Kidney tubule cell (primary cell): ENCODE measurements around the gene CBLN3.
A peak's percentile ranks its signal among the peaks of the same experiment; 100 is the strongest.
"Not testable (repeated sequence)": the region's sequence is repeated elsewhere in the genome, so short reads cannot be mapped to it uniquely, and the experiment has no call there.

ENCODE experiments used
- DNase-seq: peaks from one replicate; pipeline ENCODE4 v3.0.0-alpha.2; 2018; ENCODE audit warnings: low spot score

Gene CBLN3

DNA sequence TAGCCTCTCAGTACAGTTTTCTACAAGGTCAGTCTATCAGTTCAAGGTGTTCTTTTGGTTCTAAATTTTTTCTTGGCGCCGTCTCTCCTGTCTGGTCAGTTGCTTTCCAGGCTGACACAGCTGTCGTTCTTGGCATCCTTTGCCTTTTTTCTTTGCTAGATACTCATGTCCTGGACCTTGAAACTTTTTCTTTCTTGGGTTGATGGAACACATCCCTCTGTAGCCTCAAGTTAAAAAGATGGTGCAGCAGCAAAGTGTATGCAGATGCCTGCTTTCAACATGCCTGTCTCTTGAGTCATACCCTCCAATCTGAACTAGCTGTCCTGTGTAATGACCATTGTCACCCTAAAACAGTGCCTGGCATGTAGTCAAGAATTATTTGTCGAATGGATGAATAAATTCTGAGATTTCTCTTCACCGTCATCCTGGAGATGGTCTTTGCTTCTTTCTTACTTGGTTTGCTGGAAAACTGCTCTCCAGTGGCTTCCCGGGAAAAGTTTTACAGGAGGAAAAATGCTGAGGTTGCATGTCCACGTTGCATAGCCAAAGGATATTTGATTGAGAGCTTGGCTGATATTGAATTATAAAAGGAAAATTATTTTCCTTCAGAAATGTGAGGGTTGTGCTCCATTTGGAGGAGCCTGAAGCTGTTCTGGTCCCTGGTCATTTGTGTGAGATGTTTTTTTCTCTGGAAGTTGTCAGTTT, 26.0 kb downstream of the CBLN3 start:
- peak; percentile 60 for DNase-seq

DNA sequence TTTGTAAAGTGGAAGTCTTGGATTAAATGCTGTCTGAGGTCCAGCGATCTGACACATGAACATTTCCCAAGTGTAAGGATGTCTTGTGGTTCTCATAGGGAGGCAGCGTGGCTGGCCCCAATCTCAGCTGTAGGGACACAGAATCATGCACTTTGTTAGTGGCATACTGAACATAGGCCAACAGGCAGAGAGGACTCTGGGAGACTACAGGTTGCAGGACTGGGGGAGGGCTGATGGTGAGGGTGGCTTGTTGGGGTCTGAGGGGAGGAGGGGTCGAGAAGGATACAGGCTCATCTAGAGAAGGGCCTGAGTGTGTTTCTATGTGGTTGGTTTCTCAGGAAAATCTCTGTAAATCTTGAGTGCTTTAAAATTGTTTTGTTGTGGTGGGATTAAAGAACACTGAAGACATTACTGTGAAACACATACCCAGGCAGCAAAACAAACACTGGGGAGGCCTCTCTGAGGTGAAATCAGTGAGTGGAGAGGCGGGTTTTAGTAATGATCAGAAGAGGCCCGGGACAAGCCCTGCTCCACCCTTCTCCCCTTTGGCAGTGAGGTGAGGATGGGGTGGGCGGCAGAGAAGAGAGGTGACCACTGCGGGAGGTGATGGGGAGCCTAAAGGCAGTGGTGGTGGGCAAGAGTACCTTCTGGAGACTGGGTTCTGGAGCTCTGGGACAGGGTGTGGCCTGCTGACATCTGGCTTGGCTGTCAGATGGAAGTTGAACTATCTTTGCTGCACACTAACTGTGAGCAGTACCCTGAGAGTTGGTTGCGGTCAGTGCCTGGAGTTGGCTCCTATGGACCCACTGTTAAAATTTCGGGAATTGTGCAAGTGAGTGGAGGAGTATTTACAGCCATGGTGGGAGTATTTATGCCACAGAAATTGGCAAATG, 27.4 kb downstream of the CBLN3 start:
- no peak for DNase-seq

DNA sequence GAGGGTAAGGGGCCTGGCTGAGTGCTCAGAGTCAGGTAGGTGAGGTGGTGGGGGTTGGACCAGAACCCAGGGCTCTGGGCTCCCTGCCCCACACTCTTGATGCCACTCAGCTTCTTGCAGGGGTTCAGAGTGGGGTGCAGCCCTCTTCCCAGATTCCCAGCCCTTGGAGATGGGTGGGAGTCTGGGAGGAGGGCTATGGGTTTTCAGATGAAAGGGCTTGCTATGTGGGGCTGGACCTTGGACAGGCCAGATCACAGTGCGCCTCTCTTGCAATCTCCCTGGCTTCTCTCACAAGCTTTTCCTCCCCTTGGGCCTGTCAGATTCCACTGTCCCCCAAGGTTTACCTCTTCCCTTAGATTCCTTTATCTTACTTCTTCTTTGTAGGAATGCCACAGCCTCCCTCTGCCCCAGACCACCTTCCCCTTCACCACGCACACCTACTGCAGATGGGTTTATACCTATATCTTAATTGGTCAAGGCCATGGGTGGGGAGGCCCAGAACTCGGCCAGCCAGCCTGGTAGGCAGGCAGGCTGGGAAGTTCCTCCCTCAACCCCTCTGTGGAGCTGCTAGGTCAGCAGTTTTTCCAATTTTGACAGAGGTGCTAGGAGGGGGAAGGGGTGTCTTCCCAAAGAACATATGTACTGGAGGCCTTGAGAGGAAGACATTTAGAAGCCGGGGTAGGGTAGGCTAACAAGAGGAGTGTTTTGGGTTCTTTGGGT, 29.3 kb downstream of the CBLN3 start:
- DNase-seq = no peak

DNA sequence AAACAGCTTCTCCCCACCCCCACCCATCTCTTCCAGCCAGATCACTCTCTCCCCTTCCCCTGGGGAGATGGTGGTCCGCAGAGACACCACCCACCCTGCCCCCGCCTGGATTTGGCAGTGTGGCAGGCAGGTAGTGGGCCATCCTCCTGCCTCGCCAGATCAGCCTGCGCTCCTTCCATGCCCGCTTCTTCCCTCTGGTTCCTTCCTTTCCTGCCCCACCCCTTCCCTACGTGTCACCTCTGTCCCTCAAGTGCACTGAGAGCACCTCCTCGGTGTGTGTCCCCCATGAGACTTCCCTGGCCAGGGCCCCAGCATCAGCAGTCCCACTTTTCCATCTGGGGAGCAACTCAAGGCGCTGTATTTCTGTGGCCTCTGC, 30.0 kb downstream of the CBLN3 start:
- no peak for DNase-seq

DNA sequence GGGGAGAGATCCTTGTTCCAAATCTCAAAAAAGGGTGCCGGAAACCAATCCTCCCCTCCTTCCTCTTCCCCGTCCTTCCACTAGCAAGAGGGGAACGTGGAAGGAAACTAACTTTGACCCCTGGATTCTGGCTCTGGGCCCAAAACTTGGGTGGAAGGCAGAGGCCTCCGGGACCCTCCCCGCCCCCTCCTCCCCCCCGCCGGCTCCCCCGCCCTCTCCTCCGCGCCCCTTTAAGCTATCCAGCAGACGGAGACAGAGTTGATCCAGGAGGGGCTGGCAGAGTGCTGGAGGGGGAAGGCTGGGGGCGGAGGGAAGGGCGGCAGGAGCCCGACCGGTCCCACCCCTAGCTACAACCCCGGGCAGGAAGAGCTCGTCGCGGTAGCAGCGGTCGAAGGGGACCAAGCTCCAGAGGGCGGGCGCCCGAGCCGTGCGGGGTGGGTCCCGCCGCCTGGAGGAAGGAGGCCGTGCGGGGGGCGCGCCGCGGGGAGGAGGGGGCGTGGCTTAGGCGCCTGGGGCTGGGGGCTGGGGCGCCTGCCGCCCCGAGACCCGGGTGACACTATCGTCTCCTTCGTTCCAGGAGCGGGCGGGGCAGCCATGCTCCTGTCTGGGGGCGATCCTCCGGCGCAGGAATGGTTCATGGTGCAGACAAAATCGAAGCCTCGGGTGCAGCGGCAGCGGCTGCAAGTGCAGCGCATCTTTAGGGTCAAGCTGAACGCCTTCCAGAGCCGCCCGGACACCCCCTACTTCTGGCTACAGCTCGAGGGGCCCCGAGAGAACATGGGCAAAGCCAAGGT, 30.6 kb downstream of the CBLN3 start, which contains the start of gene NYNRIN:
Gene NYNRIN (plus strand): TSS at position 351 of the 794 bp plus-strand sequence. CDS start 244 bp downstream, at position 595.
- peak; percentile 22 for DNase-seq

DNA sequence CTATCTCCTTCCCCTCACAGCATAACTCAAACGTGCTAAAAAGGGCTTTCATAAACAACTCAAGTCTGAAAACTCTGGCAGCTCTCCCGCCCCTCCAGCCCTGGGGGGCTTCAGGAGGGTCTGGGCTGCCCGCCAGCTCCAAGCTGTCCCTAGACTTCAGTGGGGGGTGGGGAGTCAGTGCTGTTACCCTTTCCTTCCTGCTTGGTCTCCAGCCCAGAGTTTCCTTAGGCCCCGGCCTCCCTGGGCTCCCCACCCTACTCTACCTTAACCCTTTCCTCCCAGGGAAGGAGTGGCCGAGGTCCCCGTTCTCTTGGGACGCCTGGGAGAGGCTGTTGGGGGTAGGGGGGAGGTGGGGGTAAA, 31.2 kb downstream of the CBLN3 start:
- no peak for DNase-seq

DNA sequence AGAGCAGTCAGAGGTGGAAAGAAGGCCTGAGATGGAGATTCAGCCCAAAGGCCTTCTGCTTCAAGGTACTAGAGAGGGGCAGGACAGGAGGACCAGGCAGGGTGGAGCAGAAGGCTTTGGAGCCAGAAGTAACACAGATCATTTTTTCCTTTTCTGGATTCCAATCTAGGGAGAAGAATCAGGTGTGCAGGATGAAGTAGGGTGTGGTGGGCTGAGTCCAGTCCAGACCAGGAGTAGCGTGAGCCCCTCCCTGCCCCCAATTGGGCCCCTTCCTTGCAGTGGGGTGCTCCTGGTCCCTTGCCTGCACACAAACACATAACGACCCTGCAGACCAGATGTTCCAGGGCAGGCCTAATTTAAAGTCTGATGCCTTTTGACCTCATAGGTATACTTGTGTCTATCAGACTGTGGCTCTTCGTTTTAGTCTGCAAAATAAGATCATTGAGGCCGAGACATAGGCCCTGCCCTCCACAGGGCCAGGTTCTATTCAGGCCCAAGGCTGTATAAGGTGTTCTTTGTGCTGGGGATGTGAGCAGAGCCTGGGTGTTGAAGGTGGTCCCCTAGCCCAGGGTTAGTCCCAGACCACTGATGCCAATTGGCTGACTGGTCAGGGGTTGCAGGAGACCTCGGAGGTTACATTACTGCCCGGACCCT, 31.7 kb downstream of the CBLN3 start:
- no peak for DNase-seq

DNA sequence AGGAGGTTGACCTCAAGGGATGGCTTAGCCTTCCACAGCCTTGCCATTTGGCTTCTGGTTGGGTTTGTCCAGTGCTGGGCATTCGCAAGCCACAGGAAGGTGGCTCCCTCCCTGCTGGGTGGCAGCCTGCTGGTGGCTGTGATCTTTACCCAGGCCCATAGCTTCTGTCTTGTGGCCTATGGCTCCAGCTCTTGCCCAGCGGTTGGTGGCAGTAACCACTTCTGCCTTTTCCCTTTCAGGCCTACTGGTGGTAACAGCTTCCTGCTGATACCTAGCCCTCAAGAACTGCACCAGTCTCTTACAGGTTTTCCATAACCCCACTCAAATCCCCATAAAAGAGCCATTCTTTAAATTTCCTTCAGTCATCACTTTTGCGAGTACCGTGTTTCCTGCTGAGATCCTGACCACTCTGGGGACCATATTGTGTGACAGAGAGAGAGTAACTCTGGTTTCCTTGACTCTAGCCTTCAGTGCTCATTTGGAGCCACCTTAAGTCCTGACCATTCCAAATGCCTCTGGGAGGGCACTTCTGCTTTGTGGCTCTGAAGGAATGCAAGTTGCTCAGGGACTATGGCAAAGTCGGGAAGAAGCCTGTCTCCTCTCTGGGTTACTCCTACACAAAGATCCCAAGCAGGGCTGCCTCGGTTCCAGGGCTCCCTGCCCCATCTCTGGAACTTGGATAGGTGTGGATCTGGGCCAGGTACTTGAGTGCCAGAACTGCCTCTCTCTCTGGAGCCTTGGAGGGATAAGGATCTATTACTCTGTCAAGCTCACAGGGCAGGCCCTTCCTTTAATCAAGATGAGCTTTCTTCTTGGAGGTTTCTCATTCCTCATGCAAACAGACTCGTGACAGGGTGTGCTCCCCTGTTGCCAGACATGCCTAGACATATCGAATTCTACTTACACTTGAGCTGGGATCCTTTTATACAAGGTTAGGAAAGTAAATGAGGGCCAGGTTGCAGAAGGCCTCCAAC, 33.6 kb downstream of the CBLN3 start:
- no peak for DNase-seq

DNA sequence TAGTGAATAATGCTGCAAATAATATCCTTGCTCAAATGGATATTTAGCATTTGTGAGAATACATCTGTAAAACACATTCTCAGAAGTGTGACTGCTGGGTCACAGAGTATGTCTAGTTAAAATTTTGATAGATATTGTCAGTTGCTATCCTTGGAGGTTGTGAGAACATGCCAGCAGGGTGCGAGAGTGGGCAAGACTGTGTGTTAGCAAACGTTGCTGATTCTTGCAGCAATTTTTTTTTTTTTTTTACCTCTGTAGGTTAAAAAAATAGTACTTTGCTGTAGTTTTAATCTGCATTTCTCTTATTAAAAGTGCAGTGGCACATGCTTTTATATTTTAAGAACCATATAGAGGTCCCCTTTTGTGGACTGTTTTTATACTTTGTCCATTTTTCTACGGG, 35.2 kb downstream of the CBLN3 start:
- no peak for DNase-seq

DNA sequence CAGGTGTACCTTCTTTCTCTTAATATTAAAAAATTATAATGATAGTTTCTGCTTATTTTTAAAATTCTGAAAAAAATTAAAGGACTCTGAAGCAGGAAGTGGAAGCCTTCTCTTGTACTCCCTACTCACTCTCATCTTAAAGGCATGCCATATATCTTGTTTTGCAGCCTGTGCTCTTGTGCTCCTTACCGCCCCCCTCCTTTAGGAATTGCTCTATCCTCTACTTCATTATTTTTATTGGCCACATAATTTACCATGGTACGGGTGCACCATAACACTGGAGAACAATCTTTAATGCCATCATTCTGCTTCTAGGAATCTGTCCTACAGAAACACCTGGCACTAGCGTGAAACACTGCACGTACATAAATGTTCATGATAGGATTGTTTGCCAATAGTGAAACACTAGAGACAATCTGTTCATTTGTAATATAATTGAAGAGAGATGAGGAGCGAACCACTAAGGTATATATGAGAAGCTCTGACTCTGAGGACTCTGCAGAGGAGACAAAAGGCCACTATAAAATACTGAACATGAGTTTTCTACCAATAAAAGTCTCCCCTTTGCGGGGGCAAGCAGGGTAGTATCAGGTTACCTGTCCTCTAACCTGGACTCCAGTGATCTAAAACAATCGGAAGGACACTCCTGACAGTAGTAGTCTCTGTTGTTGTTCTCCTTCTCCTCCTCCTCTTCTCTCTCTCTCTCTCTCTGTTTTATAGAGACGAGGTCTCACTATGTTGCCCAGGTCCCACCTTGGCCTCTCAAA, 37.0 kb downstream of the CBLN3 start:
- DNase-seq = peak; percentile 77

DNA sequence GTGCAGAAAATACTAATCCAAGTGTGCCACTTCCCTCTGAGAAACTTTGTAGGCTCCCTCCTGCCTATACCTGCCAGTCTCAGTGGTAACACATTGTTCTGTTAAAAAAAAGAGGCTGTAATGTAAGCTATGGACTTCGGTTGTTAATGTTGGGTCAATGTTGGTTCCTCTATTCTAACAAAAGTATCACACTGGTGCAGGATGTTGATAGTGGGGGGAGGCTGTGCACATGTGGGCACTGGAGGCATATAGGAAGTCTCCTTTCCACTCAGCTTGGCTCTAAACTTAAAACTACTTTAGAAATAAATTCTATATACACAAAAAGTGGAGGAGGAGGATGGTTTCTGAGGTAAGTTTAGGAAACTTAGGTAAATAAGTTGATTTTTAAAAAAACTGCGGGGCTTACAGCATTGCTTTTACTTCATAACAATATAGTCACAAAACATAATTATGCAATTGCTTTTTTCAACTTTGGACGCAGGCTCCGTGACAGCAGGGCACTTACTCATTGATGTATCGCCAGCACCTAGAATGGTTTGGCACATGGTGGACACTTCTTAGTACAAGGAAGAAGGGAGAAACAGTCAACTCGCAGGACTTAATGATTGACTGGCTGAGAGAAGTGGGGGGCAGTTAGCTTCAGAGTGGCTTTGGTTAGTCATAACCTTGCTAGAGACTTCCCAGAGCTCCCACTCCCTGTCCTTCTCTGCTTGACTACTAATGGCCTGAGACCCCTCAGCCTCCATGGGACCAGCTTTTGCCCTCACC, 38.6 kb downstream of the CBLN3 start:
- peak; percentile 80 for DNase-seq

DNA sequence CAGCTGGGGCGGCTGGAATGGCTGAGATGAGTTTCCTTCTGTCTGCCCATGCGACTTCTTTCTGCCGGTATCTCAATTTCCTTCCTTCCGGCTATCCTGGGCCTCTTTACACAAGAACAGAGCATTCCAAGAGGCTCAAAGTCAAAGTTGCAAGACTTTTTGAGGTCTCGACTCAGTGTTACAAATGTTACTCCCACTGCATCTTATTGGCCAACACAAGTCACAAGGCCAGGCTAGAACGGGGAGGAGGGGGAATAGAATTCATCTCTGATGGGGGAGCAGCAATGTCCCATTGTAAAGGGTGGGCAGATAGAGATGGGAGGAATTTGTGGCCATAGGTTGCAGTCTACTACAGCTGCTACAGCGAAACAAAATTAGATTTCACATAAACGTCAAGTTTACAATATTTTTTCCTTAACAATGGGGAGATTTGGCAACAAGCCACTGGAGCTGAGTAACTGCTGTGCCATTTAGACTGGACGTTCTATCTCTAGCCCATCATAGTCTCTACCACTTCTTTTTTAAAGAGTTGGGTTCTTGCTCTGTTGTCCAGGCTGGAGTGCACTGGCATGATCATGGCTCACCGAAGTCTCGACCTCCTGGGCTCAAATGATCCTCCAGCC, 40.1 kb downstream of the CBLN3 start:
- no peak for DNase-seq

DNA sequence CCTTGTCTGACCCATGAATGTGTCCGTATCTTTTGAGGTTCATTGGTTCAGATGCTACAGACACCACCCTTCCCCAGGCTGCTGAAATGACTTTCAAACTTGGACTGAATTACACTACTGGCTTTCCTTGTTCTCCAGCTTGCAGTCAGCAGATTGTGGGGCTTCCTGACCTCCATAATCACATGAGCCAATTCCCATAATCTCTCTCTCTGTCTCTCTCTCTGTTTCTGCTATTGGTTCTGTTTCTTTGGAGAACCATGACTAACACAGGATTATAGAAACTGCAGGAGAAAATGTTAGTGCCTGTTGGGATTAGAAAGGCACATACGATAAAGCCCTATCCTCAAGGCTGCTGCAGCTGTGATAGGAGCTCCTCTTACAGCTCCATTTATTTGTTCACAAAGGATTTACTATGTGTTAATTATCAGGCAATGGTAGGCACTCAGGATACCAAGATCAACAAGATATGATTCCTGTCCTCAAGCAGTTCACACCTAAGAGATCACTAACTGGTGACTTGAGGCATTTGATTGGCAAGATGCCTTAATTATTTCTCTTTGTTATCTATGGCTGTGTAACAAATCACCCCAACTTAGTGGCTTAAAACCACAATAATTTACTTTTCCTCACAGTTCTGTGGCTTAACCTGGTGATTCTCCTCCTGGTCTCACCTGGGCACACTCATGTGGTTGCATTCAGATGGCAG, 40.8 kb downstream of the CBLN3 start:
- DNase-seq = no peak

DNA sequence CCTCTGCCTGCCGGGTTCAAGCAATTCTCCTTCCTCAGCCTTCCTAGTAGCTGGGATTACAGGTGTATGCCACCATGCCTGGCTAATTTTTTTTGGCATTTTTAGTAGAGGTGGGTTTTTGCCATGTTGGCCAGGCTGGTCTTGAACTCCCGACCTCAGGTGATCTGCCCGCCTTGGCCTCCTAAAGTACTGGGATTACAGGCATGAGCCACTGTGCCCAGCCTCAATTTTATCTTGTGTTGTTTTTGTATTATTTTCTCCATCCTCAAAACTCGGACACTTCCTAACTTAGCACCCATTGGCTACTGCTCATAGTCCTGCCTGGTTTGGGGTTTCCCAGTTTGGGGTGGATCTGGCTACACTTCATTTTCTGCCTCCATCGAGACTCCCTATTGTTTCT, 41.9 kb downstream of the CBLN3 start:
- DNase-seq = not testable (repeated sequence)

DNA sequence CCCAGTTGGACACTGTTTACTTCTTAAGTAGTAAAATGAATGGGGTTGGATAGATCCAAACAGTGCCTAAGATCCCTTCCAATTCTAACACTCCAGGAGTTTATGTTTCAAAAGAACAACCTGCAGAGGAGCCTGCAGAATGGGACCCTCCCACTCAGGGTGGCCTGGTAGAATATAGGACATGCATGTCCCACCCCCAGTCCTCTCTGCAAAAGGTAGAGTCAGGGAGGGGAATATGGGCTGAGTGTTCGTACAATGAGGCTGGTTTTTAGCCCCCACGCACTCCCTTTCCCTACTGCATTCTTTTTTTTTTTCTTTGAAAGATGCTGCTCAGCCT, 42.5 kb downstream of the CBLN3 start:
- DNase-seq = no peak

DNA sequence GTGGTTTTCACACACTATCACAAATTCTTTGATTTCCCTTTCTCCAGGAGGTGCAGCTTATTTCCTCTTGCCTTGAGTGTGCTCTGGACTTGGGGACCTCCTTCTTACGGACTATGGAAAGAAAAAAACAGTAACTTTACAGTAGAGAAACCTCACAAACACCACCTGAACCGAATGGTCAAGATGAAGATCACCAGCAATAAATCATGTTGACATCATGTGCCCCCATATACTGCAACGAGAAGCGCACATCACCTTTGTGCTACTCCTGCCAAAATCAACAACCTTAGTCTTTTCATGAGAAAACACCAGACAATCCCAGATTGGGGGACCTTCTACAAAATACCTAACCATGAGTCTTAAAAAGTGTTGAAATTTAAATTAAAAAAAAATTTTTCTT, 43.9 kb downstream of the CBLN3 start:
- no peak for DNase-seq

DNA sequence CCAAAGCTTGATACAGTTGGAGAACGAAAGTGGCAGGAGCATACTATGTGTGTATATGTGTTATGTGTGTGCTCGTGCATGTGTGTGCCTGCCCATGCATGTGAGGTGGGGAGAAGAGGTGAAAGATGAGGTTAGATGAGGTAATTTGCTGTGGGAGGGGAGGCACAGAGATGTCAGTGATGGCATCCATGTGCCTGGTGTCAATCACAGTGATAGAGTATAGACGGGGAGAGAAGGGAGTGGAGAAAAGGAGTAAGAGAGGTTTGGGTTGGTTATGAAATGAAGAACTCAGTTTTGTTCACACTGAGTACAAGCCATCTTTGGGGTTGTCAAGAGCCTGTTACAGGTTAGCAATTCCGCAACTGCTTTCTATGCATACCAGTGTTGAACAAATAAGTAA, 45.3 kb downstream of the CBLN3 start:
- DNase-seq = no peak

DNA sequence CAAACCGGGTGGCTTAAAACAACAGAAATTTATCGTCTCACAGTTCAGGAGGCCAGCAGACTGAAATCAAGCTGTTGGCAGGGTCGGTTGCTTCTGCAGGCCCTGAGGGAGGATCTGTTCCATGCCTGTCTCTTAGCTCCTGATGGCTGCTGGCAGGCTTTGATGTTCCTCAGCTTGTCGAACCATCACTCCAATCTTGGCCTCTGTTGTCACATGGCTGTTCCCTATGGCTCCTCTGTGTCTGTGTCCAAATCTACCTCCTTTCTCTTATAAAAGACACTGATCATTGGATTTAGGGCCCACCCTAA, 47.5 kb downstream of the CBLN3 start:
- DNase-seq = no peak
